Transverse colon (tissue), 3 donors: ENCODE data around the gene OVOL1.

Experiments used
- EP300 ChIP-seq: sonication (generic); formaldehyde crosslinking; IDR thresholded peaks from one replicate; pipeline ENCODE4 v1.6.1; 2017; ENCODE audit warnings: antibody characterized with exemption, low read depth
- TF ChIP-seq, protein P1 (sequence below), 5 experiments: fragments of 200-600 bp in 3 of 5; fragments of 450-650 bp in 2 of 5; sonication (generic) in 3 of 5; IDR thresholded peaks; 1 replicate in 2 of 5; 2 replicates in 3 of 5; pipeline ENCODE4 v1.5.1; 2016 to 2017; ENCODE audit warnings: antibody characterized with exemption in 5 of 5, inconsistent platforms in 3 of 5, mild to moderate bottlenecking in 2 of 5, moderate library complexity in 1 of 5

DNA sequence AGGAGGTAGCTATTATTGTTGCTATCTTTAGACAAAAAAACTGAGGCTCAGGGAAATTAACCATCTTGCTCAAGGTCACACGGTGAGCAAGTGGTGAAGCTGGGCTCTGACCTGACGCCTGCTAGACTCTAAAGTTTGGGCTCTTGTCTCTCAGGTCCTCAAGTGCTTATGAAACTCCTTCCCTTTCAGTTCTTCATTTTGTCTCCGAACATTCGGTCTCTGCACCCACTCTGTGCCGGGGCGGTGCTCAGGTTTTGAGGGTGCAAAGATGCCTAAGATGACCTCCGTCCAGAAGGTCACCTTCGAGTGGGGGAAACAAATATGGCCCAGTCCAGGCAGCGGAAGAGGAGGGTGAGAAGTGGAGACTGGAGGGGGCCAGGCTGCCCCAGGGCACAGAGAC lies 16.0 kb downstream of the OVOL1 start:
- TF ChIP-seq, protein P1, sequence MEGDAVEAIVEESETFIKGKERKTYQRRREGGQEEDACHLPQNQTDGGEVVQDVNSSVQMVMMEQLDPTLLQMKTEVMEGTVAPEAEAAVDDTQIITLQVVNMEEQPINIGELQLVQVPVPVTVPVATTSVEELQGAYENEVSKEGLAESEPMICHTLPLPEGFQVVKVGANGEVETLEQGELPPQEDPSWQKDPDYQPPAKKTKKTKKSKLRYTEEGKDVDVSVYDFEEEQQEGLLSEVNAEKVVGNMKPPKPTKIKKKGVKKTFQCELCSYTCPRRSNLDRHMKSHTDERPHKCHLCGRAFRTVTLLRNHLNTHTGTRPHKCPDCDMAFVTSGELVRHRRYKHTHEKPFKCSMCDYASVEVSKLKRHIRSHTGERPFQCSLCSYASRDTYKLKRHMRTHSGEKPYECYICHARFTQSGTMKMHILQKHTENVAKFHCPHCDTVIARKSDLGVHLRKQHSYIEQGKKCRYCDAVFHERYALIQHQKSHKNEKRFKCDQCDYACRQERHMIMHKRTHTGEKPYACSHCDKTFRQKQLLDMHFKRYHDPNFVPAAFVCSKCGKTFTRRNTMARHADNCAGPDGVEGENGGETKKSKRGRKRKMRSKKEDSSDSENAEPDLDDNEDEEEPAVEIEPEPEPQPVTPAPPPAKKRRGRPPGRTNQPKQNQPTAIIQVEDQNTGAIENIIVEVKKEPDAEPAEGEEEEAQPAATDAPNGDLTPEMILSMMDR (IDR thresholded peaks at IDR 0.05): no peak
- TF ChIP-seq EP300: no peak
